ELR (cell line): ENCODE data around the gene MAGI2.
"Not testable (repeated sequence)": the region's sequence is repeated elsewhere in the genome, so short reads cannot be mapped to it uniquely, and the experiment has no call there.

Source experiments
- DNase-seq: peaks from one replicate; pipeline ENCODE4 v3.0.0-alpha.2; 2015; ENCODE audit warnings: low read depth

Gene MAGI2

GRCh38 chr7:78296046-78296597, 1157.3 kb downstream of the MAGI2 start:
- no peak for DNase-seq

GRCh38 chr7:78289471-78289870, 1164.0 kb downstream of the MAGI2 start:
- not testable (repeated sequence) for DNase-seq

- DNase-seq, result no peak
Observed at GRCh38 chr7:78284945-78285344, 1168.5 kb downstream of the MAGI2 start.

- DNase-seq, result no peak
Observed at GRCh38 chr7:78280276-78280675, 1173.2 kb downstream of the MAGI2 start.

- DNase-seq, result no peak
Observed at GRCh38 chr7:78279457-78279856, 1174.0 kb downstream of the MAGI2 start.

- DNase-seq, result peak; percentile 81
Observed at GRCh38 chr7:78279032-78279431, 1174.4 kb downstream of the MAGI2 start.

- no peak for DNase-seq
Observed at GRCh38 chr7:78267141-78267540, 1186.3 kb downstream of the MAGI2 start.

GRCh38 chr7:78265486-78265885, 1188.0 kb downstream of the MAGI2 start:
- DNase-seq, result no peak

GRCh38 chr7:78265071-78265470, 1188.4 kb downstream of the MAGI2 start:
- no peak for DNase-seq

GRCh38 chr7:78264105-78264504, 1189.4 kb downstream of the MAGI2 start:
- DNase-seq, result no peak

GRCh38 chr7:78261739-78262138, 1191.7 kb downstream of the MAGI2 start:
- no peak for DNase-seq

- DNase-seq, result no peak
Observed at GRCh38 chr7:78261302-78261701, 1192.2 kb downstream of the MAGI2 start.

- DNase-seq, result no peak
Observed at GRCh38 chr7:78260826-78261225, 1192.6 kb downstream of the MAGI2 start.

GRCh38 chr7:78254726-78255055, 1198.8 kb downstream of the MAGI2 start:
- DNase-seq, result no peak

- DNase-seq, result no peak
Observed at GRCh38 chr7:78253850-78254725, 1199.4 kb downstream of the MAGI2 start.

GRCh38 chr7:78248867-78249266, 1204.6 kb downstream of the MAGI2 start:
- no peak for DNase-seq

GRCh38 chr7:78247910-78248689, 1205.4 kb downstream of the MAGI2 start:
- DNase-seq, result no peak

GRCh38 chr7:78240179-78240578, 1213.3 kb downstream of the MAGI2 start:
- DNase-seq, result not testable (repeated sequence)

- DNase-seq, result no peak
Observed at GRCh38 chr7:78234634-78235033, 1218.8 kb downstream of the MAGI2 start.

GRCh38 chr7:78232806-78233205, 1220.7 kb downstream of the MAGI2 start:
- peak; percentile 10 for DNase-seq

- DNase-seq, result peak; percentile 42
Observed at GRCh38 chr7:78226059-78226719, 1227.3 kb downstream of the MAGI2 start.

GRCh38 chr7:78225534-78225933, 1227.9 kb downstream of the MAGI2 start:
- no peak for DNase-seq
